ENCODE data around the gene SFTPB.
"Not testable (repeated sequence)": the region's sequence is repeated elsewhere in the genome, so short reads cannot be mapped to it uniquely, and the experiment has no call there.

The SFTPB gene

GRCh38 chr2:85623991-85624390, 44.0 kb downstream of the SFTPB start:
- H3K9ac ChIP-seq (ENCODE audit: low read depth, low read length, poor library complexity): no peak overlapping the region
- no peak overlapping the region for H3K27ac ChIP-seq (replicated peaks; ENCODE audit: low read length)
- H2BK5ac ChIP-seq (ENCODE audit: low read length): no peak overlapping the region
- no peak overlapping the region for H3K18ac ChIP-seq (ENCODE audit: low read length)
- no peak overlapping the region for H4K91ac ChIP-seq (ENCODE audit: low read depth, low read length, poor library complexity)
- no peak overlapping the region for H2AFZ ChIP-seq (ENCODE audit: low read length)
- peaks cover 39 to 98% of the 10 kb centered on the region in 2 donors for H3K36me3 ChIP-seq (replicated peaks in 1 of 2; ENCODE audit: control insufficient read depth in 2 of 2, insufficient read depth in 2 of 2, low read length in 2 of 2)
- no peak overlapping the region for H2BK12ac ChIP-seq (ENCODE audit: low read length)
- H3K4me2 ChIP-seq (ENCODE audit: insufficient read depth, low read length, poor library complexity, severe bottlenecking): no peak overlapping the region
- H3K9me3 ChIP-seq (replicated peaks in 1 of 2; ENCODE audit: control insufficient read depth in 2 of 2, insufficient read depth in 1 of 2, low read depth in 1 of 2, low read length in 2 of 2): no peaks in the 10 kb centered on the region
- H2BK120ac ChIP-seq (ENCODE audit: low read depth, low read length): no peak overlapping the region
- no peak overlapping the region for H2AK5ac ChIP-seq (ENCODE audit: low read depth, low read length)
- no peak overlapping the region for H3K23ac ChIP-seq (ENCODE audit: low read depth, low read length, poor library complexity)
- WGBS, 2 donors (ENCODE audit: extremely low coverage in 2 of 2, insufficient read length in 2 of 2, insufficient replicate concordance in 1 of 2): no CpG with 5 or more reads among the region's 5 CpGs
- H3K27me3 ChIP-seq (ENCODE audit: control insufficient read depth in 3 of 3, insufficient read depth in 3 of 3, low read depth in 1 of 3, low read length in 3 of 3): no peaks in the 10 kb centered on the region
- no peak overlapping the region for H3K14ac ChIP-seq (ENCODE audit: low read length)
- no peaks in the 10 kb centered on the region for H3K79me1 ChIP-seq (ENCODE audit: low read depth, low read length)
- DNase-seq (ENCODE audit: low spot score): no peak
- no peak overlapping the region for H3K4me3 ChIP-seq (ENCODE audit: low read length in 2 of 2)
- H2BK15ac ChIP-seq (ENCODE audit: low read length): no peak overlapping the region
- H4K8ac ChIP-seq (ENCODE audit: low read depth, low read length): no peak overlapping the region
- H3K4me1 ChIP-seq (ENCODE audit: control insufficient read depth in 2 of 2, insufficient read depth in 1 of 2, low read depth in 1 of 2, low read length in 2 of 2): no peaks in the 10 kb centered on the region
- H3K4ac ChIP-seq (ENCODE audit: low read length): no peak overlapping the region

DNA sequence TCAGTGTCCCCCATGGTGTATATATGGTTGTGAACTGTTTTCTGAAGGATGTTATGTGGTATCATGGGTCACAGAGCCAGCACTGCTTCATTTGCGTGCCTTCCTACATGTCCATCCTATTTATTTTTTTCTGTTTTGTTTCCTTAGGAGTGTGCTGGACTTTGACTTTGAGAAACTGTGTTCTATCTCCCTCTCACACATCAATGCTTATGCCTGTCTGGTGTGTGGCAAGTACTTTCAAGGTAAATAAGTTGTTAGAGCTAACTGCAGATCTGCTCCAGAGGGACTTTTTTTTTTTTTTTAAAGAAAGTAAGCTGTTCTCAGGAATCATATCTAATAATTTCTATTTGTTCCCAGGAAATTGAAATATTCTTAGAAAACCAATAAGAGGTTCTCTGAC, 46.7 kb downstream of the SFTPB start:
- Histone ChIP-seq H3K14ac (ENCODE audit: low read length) (no peak overlapping the region), H3K9ac (ENCODE audit: low read depth, low read length, poor library complexity) (no peak overlapping the region), H2BK120ac (ENCODE audit: low read depth, low read length) (no peak overlapping the region), H3K18ac (ENCODE audit: low read length) (no peak overlapping the region), H4K8ac (ENCODE audit: low read depth, low read length) (no peak overlapping the region), H2AFZ (ENCODE audit: low read length) (no peak overlapping the region), H3K27ac (replicated peaks; ENCODE audit: low read length) (no peak overlapping the region), H3K9me3 (replicated peaks in 1 of 2; ENCODE audit: control insufficient read depth in 2 of 2, insufficient read depth in 1 of 2, low read depth in 1 of 2, low read length in 2 of 2) (no peaks in the 10 kb centered on the region), H3K23ac (ENCODE audit: low read depth, low read length, poor library complexity) (no peak overlapping the region), H3K4me1 (ENCODE audit: control insufficient read depth in 2 of 2, insufficient read depth in 1 of 2, low read depth in 1 of 2, low read length in 2 of 2) (peaks cover 4 to 5% of the 10 kb centered on the region in 2 donors), H3K79me1 (ENCODE audit: low read depth, low read length) (peaks cover 3% of the 10 kb centered on the region), H4K91ac (ENCODE audit: low read depth, low read length, poor library complexity) (no peak overlapping the region), H2AK5ac (ENCODE audit: low read depth, low read length) (no peak overlapping the region), H2BK5ac (ENCODE audit: low read length) (no peak overlapping the region), H3K27me3 (ENCODE audit: control insufficient read depth in 3 of 3, insufficient read depth in 3 of 3, low read depth in 1 of 3, low read length in 3 of 3) (no peaks in the 10 kb centered on the region), H3K4ac (ENCODE audit: low read length) (no peak overlapping the region), H3K4me3 (ENCODE audit: low read length in 2 of 2) (no peak overlapping the region), H2BK12ac (ENCODE audit: low read length) (no peak overlapping the region), H3K36me3 (replicated peaks in 1 of 2; ENCODE audit: control insufficient read depth in 2 of 2, insufficient read depth in 2 of 2, low read length in 2 of 2) (peaks cover 34 to 86% of the 10 kb centered on the region in 2 donors), H3K4me2 (ENCODE audit: insufficient read depth, low read length, poor library complexity, severe bottlenecking) (no peak overlapping the region), H2BK15ac (ENCODE audit: low read length) (no peak overlapping the region)
- no CpG with 5 or more reads among the region's 1 CpG for WGBS, 2 donors (ENCODE audit: extremely low coverage in 2 of 2, insufficient read length in 2 of 2, insufficient replicate concordance in 1 of 2)
- no peak for DNase-seq (ENCODE audit: low spot score)

DNA sequence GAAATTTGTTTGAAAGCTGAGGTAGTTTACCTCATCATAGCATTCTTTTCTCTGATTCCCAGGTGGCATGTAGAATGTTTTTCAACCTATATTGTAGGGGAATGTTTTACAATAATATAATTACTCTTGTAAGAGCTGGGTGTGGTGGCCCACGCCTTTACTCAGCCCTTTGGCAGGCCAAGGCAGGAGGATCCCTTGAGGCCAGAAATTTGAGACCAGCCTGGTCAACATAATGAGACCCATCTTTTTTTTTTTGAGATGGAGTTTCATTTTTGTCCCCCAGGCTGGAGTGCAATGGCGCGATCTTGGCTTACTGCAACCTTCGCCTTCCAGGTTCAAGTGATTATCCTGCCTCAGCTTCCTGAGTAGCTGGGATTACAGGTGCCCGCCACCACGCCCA, 48.4 kb downstream of the SFTPB start:
- peaks cover 21 to 70% of the 10 kb centered on the region in 2 donors for H3K36me3 ChIP-seq (replicated peaks in 1 of 2; ENCODE audit: control insufficient read depth in 2 of 2, insufficient read depth in 2 of 2, low read length in 2 of 2)
- H2BK120ac ChIP-seq (ENCODE audit: low read depth, low read length): no peak overlapping the region
- no peaks in the 10 kb centered on the region for H3K9me3 ChIP-seq (replicated peaks in 1 of 2; ENCODE audit: control insufficient read depth in 2 of 2, insufficient read depth in 1 of 2, low read depth in 1 of 2, low read length in 2 of 2)
- no peak overlapping the region for H2BK15ac ChIP-seq (ENCODE audit: low read length)
- H3K4me3 ChIP-seq (ENCODE audit: low read length in 2 of 2): no peak overlapping the region
- H3K79me1 ChIP-seq (ENCODE audit: low read depth, low read length): peaks cover 7% of the 10 kb centered on the region
- peaks cover 4 to 5% of the 10 kb centered on the region in 2 donors for H3K4me1 ChIP-seq (ENCODE audit: control insufficient read depth in 2 of 2, insufficient read depth in 1 of 2, low read depth in 1 of 2, low read length in 2 of 2)
- no peak overlapping the region for H3K14ac ChIP-seq (ENCODE audit: low read length)
- H3K4ac ChIP-seq (ENCODE audit: low read length): no peak overlapping the region
- H3K23ac ChIP-seq (ENCODE audit: low read depth, low read length, poor library complexity): no peak overlapping the region
- no peak for DNase-seq (ENCODE audit: low spot score)
- no peak overlapping the region for H3K9ac ChIP-seq (ENCODE audit: low read depth, low read length, poor library complexity)
- H3K4me2 ChIP-seq (ENCODE audit: insufficient read depth, low read length, poor library complexity, severe bottlenecking): no peak overlapping the region
- H2BK12ac ChIP-seq (ENCODE audit: low read length): no peak overlapping the region
- no peak overlapping the region for H2AK5ac ChIP-seq (ENCODE audit: low read depth, low read length)
- H3K27me3 ChIP-seq (ENCODE audit: control insufficient read depth in 3 of 3, insufficient read depth in 3 of 3, low read depth in 1 of 3, low read length in 3 of 3): no peaks in the 10 kb centered on the region
- no peak overlapping the region for H4K8ac ChIP-seq (ENCODE audit: low read depth, low read length)
- no peak overlapping the region for H2AFZ ChIP-seq (ENCODE audit: low read length)
- no peak overlapping the region for H2BK5ac ChIP-seq (ENCODE audit: low read length)
- no peak overlapping the region for H4K91ac ChIP-seq (ENCODE audit: low read depth, low read length, poor library complexity)
- H3K27ac ChIP-seq (replicated peaks; ENCODE audit: low read length): no peak overlapping the region
- no CpG with 5 or more reads among the region's 6 CpGs for WGBS, 2 donors (ENCODE audit: extremely low coverage in 2 of 2, insufficient read length in 2 of 2, insufficient replicate concordance in 1 of 2)
- no peak overlapping the region for H3K18ac ChIP-seq (ENCODE audit: low read length)

GRCh38 chr2:85617723-85618122, 50.3 kb downstream of the SFTPB start:
- H4K8ac ChIP-seq (ENCODE audit: low read depth, low read length): not testable (repeated sequence)

More at GRCh38 chr2:85617723-85618122, 50.3 kb downstream of the SFTPB start:
- not testable (repeated sequence) for H3K27ac ChIP-seq (replicated peaks; ENCODE audit: low read length); H3K23ac ChIP-seq (ENCODE audit: low read depth, low read length, poor library complexity); H3K18ac ChIP-seq (ENCODE audit: low read length); H4K91ac ChIP-seq (ENCODE audit: low read depth, low read length, poor library complexity); H2BK12ac ChIP-seq (ENCODE audit: low read length); H3K4me1 ChIP-seq (ENCODE audit: control insufficient read depth in 2 of 2, insufficient read depth in 1 of 2, low read depth in 1 of 2, low read length in 2 of 2); DNase-seq (ENCODE audit: low spot score); H3K14ac ChIP-seq (ENCODE audit: low read length); H3K27me3 ChIP-seq (ENCODE audit: control insufficient read depth in 3 of 3, insufficient read depth in 3 of 3, low read depth in 1 of 3, low read length in 3 of 3); H3K9me3 ChIP-seq (replicated peaks in 1 of 2; ENCODE audit: control insufficient read depth in 2 of 2, insufficient read depth in 1 of 2, low read depth in 1 of 2, low read length in 2 of 2); H3K4ac ChIP-seq (ENCODE audit: low read length); H2BK5ac ChIP-seq (ENCODE audit: low read length); H2BK120ac ChIP-seq (ENCODE audit: low read depth, low read length); H2AFZ ChIP-seq (ENCODE audit: low read length); H3K9ac ChIP-seq (ENCODE audit: low read depth, low read length, poor library complexity); H3K79me1 ChIP-seq (ENCODE audit: low read depth, low read length); H2BK15ac ChIP-seq (ENCODE audit: low read length); H2AK5ac ChIP-seq (ENCODE audit: low read depth, low read length)
- WGBS, 2 donors (ENCODE audit: extremely low coverage in 2 of 2, insufficient read length in 2 of 2, insufficient replicate concordance in 1 of 2): no CpG with 5 or more reads among the region's 5 CpGs
- Histone ChIP-seq H3K4me3 (ENCODE audit: low read length in 2 of 2) (peak overlapping the region in 1 of 2 donors; percentile 95), H3K4me2 (ENCODE audit: insufficient read depth, low read length, poor library complexity, severe bottlenecking) (peak overlapping the region; percentile 11), H3K36me3 (replicated peaks in 1 of 2; ENCODE audit: control insufficient read depth in 2 of 2, insufficient read depth in 2 of 2, low read length in 2 of 2) (peaks cover 13 to 52% of the 10 kb centered on the region in 2 donors)
